Measurements from ENCODE around the gene NR2C2AP.

DNA sequence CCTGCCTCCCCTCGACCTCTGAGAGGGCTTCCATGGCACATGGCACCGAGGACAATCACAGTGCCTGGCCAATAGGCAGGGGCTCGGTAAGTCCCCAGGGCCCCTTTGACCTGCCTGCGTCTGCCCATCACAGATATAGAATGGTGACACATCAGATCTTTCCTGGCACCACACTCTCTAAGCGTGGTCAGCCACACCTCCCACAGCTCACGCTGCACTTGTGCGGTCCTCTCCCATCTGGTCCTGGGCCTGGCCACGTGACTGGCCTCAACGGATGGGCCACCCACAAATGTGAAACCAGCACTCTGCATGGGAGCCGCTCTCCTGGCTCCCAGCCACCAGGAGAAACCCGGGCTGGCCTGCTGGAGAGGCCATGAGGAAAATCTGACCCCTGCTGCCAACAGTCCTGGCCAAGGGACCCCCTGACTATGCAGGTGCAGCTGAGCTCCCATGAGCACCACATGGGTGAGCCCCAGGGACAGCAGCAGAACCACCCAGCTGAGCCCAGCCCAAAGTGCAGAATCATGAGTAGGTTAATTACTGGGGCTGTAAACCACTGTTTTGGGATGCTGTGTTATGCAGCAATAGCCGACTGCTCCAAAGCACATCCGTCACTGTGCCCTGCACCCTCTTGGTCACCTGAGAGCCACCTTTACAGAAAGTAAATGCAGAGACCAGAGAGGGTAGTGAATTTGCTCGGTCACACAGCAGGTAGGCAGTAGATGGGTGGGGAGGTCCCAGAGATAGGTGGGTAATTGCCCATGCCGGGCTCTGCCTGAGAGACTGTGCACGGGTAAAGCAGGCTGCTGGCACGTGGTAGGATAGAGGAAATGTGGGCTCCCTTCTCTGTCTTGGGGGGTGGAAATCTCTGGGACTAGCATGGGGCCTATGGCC is 23.4 kb downstream of the NR2C2AP start:
- TF ChIP-seq, protein P1, sequence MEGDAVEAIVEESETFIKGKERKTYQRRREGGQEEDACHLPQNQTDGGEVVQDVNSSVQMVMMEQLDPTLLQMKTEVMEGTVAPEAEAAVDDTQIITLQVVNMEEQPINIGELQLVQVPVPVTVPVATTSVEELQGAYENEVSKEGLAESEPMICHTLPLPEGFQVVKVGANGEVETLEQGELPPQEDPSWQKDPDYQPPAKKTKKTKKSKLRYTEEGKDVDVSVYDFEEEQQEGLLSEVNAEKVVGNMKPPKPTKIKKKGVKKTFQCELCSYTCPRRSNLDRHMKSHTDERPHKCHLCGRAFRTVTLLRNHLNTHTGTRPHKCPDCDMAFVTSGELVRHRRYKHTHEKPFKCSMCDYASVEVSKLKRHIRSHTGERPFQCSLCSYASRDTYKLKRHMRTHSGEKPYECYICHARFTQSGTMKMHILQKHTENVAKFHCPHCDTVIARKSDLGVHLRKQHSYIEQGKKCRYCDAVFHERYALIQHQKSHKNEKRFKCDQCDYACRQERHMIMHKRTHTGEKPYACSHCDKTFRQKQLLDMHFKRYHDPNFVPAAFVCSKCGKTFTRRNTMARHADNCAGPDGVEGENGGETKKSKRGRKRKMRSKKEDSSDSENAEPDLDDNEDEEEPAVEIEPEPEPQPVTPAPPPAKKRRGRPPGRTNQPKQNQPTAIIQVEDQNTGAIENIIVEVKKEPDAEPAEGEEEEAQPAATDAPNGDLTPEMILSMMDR (IDR thresholded peaks at IDR 0.05; ENCODE audit: low read length) = no peak
- TF ChIP-seq EZH2 (IDR thresholded peaks at IDR 0.05; ENCODE audit: borderline replicate concordance, low read length) = no peak
